ENCODE measurements around the gene ACSS2. TPM values are rescaled to one million over a fixed set of nuclear protein-coding genes. Genes with fewer than 3 reads are reported as not detected.

The ACSS2 gene
- total RNA-seq, 1 donor from 2014 or later = 18.7 TPM

GRCh38 chr20:34850969-34851368 lies 25.4 kb upstream of the ACSS2 start:
- TF ChIP-seq CTCF (IDR thresholded peaks at IDR 0.05; ENCODE audit: insufficient read depth, low read depth, low read length) (no peak), EZH2 (IDR thresholded peaks at IDR 0.05; ENCODE audit: insufficient read depth, low read length) (no peak)
- no peaks in the 10 kb centered on the region for H3K27me3 ChIP-seq (ENCODE audit: insufficient read depth, low read length)
- no peak overlapping the region for H2AFZ ChIP-seq (ENCODE audit: low read depth, low read length)
- H3K9me3 Mint-ChIP-seq (ENCODE audit: unreplicated experiment) = peaks cover 2% of the 10 kb centered on the region
- H3K4me1 ChIP-seq (ENCODE audit: insufficient read depth, low read length) = no peaks in the 10 kb centered on the region
- no peaks in the 10 kb centered on the region for H3K4me1 Mint-ChIP-seq (ENCODE audit: low read depth, unreplicated experiment)
- H3K36me3 Mint-ChIP-seq (ENCODE audit: low read depth, unreplicated experiment) = peaks cover 14% of the 10 kb centered on the region
- H3K36me3 ChIP-seq (ENCODE audit: insufficient read depth, low read length) = peaks cover 11% of the 10 kb centered on the region
- no peaks in the 10 kb centered on the region for H3K27me3 Mint-ChIP-seq (ENCODE audit: low read depth, unreplicated experiment)
- H3K9me3 ChIP-seq (ENCODE audit: insufficient read depth, low read depth, low read length) = no peaks in the 10 kb centered on the region
- H3K27ac Mint-ChIP-seq (ENCODE audit: unreplicated experiment) = no peak overlapping the region
- no peak overlapping the region for H3K4me3 ChIP-seq (ENCODE audit: insufficient read depth, low read depth, low read length)
- no peak for DNase-seq (ENCODE audit: low read depth)
- no peaks in the 10 kb centered on the region for H3K79me2 ChIP-seq (ENCODE audit: insufficient read depth, low read length)
- H3K4me2 ChIP-seq (ENCODE audit: low read length) = no peak overlapping the region
- no peak overlapping the region for H3K9ac ChIP-seq (ENCODE audit: low read length)
- no peak overlapping the region for H3K27ac ChIP-seq (ENCODE audit: low read depth, low read length)
- no peak overlapping the region for H3K4me3 Mint-ChIP-seq (ENCODE audit: unreplicated experiment)
- FAIRE-seq = no peak
- H4K20me1 ChIP-seq (ENCODE audit: insufficient read depth, low read length) = no peaks in the 10 kb centered on the region

GRCh38 chr20:34852298-34852697 lies 24.1 kb upstream of the ACSS2 start:
- Mint-ChIP-seq H3K4me1 (ENCODE audit: low read depth, unreplicated experiment) (no peaks in the 10 kb centered on the region), H3K9me3 (ENCODE audit: unreplicated experiment) (peaks cover 2% of the 10 kb centered on the region), H3K4me3 (ENCODE audit: unreplicated experiment) (no peak overlapping the region), H3K27ac (ENCODE audit: unreplicated experiment) (no peak overlapping the region), H3K36me3 (ENCODE audit: low read depth, unreplicated experiment) (peaks cover 17% of the 10 kb centered on the region), H3K27me3 (ENCODE audit: low read depth, unreplicated experiment) (no peaks in the 10 kb centered on the region)
- Histone ChIP-seq H3K27me3 (ENCODE audit: insufficient read depth, low read length) (no peaks in the 10 kb centered on the region), H3K27ac (ENCODE audit: low read depth, low read length) (no peak overlapping the region), H3K79me2 (ENCODE audit: insufficient read depth, low read length) (no peaks in the 10 kb centered on the region), H3K4me2 (ENCODE audit: low read length) (no peak overlapping the region), H4K20me1 (ENCODE audit: insufficient read depth, low read length) (no peaks in the 10 kb centered on the region), H3K4me3 (ENCODE audit: insufficient read depth, low read depth, low read length) (no peak overlapping the region), H3K4me1 (ENCODE audit: insufficient read depth, low read length) (no peaks in the 10 kb centered on the region), H2AFZ (ENCODE audit: low read depth, low read length) (no peak overlapping the region), H3K36me3 (ENCODE audit: insufficient read depth, low read length) (peaks cover 11% of the 10 kb centered on the region), H3K9me3 (ENCODE audit: insufficient read depth, low read depth, low read length) (no peaks in the 10 kb centered on the region), H3K9ac (ENCODE audit: low read length) (no peak overlapping the region)
- TF ChIP-seq EZH2 (IDR thresholded peaks at IDR 0.05; ENCODE audit: insufficient read depth, low read length) (no peak), CTCF (IDR thresholded peaks at IDR 0.05; ENCODE audit: insufficient read depth, low read depth, low read length) (no peak)
- FAIRE-seq (no peak), DNase-seq (ENCODE audit: low read depth) (no peak)

GRCh38 chr20:34859367-34859766 lies 17.0 kb upstream of the ACSS2 start:
- no peak overlapping the region for H3K4me2 ChIP-seq (ENCODE audit: low read length)
- Mint-ChIP-seq H3K36me3 (ENCODE audit: low read depth, unreplicated experiment) (peaks cover 21% of the 10 kb centered on the region), H3K27me3 (ENCODE audit: low read depth, unreplicated experiment) (no peaks in the 10 kb centered on the region), H3K4me1 (ENCODE audit: low read depth, unreplicated experiment) (no peaks in the 10 kb centered on the region), H3K4me3 (ENCODE audit: unreplicated experiment) (no peak overlapping the region), H3K27ac (ENCODE audit: unreplicated experiment) (no peak overlapping the region), H3K9me3 (ENCODE audit: unreplicated experiment) (no peaks in the 10 kb centered on the region)
- no peaks in the 10 kb centered on the region for H3K4me1 ChIP-seq (ENCODE audit: insufficient read depth, low read length)
- H3K9ac ChIP-seq (ENCODE audit: low read length) = no peak overlapping the region
- no peaks in the 10 kb centered on the region for H3K79me2 ChIP-seq (ENCODE audit: insufficient read depth, low read length)
- DNase-seq (ENCODE audit: low read depth) (no peak), FAIRE-seq (no peak)
- H3K9me3 ChIP-seq (ENCODE audit: insufficient read depth, low read depth, low read length) = no peaks in the 10 kb centered on the region
- H3K27me3 ChIP-seq (ENCODE audit: insufficient read depth, low read length) = no peaks in the 10 kb centered on the region
- TF ChIP-seq CTCF (IDR thresholded peaks at IDR 0.05; ENCODE audit: insufficient read depth, low read depth, low read length) (no peak), EZH2 (IDR thresholded peaks at IDR 0.05; ENCODE audit: insufficient read depth, low read length) (no peak)
- H3K27ac ChIP-seq (ENCODE audit: low read depth, low read length) = no peak overlapping the region
- H4K20me1 ChIP-seq (ENCODE audit: insufficient read depth, low read length) = peaks cover 13% of the 10 kb centered on the region
- no peak overlapping the region for H2AFZ ChIP-seq (ENCODE audit: low read depth, low read length)
- H3K36me3 ChIP-seq (ENCODE audit: insufficient read depth, low read length) = peaks cover 2% of the 10 kb centered on the region
- no peak overlapping the region for H3K4me3 ChIP-seq (ENCODE audit: insufficient read depth, low read depth, low read length)
